HEK293 (cell line): ENCODE data around the gene ZNF618.
A peak's percentile ranks its signal among the peaks of the same experiment; 100 is the strongest.

Source experiments
- CTCF ChIA-PET: fragments of 350-600 bp; formaldehyde crosslinking; extraction: SDS; loops from one replicate; lab custom pipeline; 2021; ENCODE audit warnings: antibody characterized with exemption; lab: Yijun Ruan, JAX
- POLR2A ChIA-PET: fragments of 300-600 bp; formaldehyde crosslinking; extraction: SDS; loops from one replicate; lab custom pipeline; 2020; ENCODE audit warnings: antibody characterized with exemption, inconsistent platforms; lab: Yijun Ruan, JAX
- H3K27ac ChIP-seq: fragments of 200-500 bp; sonication (Bioruptor generic); 2 replicates; pipeline ENCODE4 v1.5.1; 2014; ENCODE audit warnings: low read depth, low read length, control low read depth, inconsistent platforms; ENCODE audit errors: extremely low read depth
- H3K36me3 ChIP-seq, 2 experiments: fragments of 200-500 bp in 1 of 2; sonication (Bioruptor generic) in 1 of 2; 1 replicate in 1 of 2; 2 replicates in 1 of 2; pipeline ENCODE4 v1.5.1; 2014 to 2017; ENCODE audit warnings: inconsistent platforms in 2 of 2, low read length in 2 of 2; ENCODE audit not compliant: control insufficient read depth in 2 of 2, insufficient read depth in 1 of 2
- H3K4me1 ChIP-seq: fragments of 200-500 bp; sonication (Bioruptor generic); 2 replicates; pipeline ENCODE4 v1.5.1; 2014; ENCODE audit warnings: mild to moderate bottlenecking, low read length, inconsistent platforms; ENCODE audit not compliant: control insufficient read depth, insufficient read depth
- H3K4me3 ChIP-seq: 2 replicates; pipeline ENCODE4 v1.5.1; 2011; ENCODE audit warnings: low read depth, mild to moderate bottlenecking, control low read depth, low read length, moderate library complexity
- H3K9me3 ChIP-seq: fragments of 200-500 bp; sonication (Bioruptor generic); 2 replicates; pipeline ENCODE4 v1.5.1; 2014; ENCODE audit warnings: low read depth, low read length, inconsistent platforms; ENCODE audit not compliant: control insufficient read depth, insufficient read depth
- ELK4 ChIP-seq: IDR thresholded peaks from 2 replicates; pipeline ENCODE4 v1.6.1; 2011; ENCODE audit warnings: mild to moderate bottlenecking, low read depth, low read length, borderline replicate concordance
- KLF9 ChIP-seq: fragments of 450-650 bp; formaldehyde crosslinking; IDR thresholded peaks from 2 replicates; pipeline ENCODE4 v1.5.1; 2016; ENCODE audit warnings: missing biosample characterization, missing genetic modification characterization, low read depth
- PATZ1 ChIP-seq: fragments of 450-650 bp; formaldehyde crosslinking; IDR thresholded peaks from 2 replicates; pipeline ENCODE4 v1.5.1; 2016; ENCODE audit warnings: missing biosample characterization, missing genetic modification characterization
- PRDM10 ChIP-seq: fragments of 450-650 bp; formaldehyde crosslinking; IDR thresholded peaks from 2 replicates; pipeline ENCODE4 v1.5.1; 2016; ENCODE audit warnings: missing biosample characterization, missing genetic modification characterization
- SP7 ChIP-seq: fragments of 450-650 bp; formaldehyde crosslinking; IDR thresholded peaks from 2 replicates; pipeline ENCODE4 v1.5.1; 2016; ENCODE audit warnings: missing biosample characterization, missing genetic modification characterization
- YY1 ChIP-seq: fragments of 450-650 bp; formaldehyde crosslinking; IDR thresholded peaks from 2 replicates; pipeline ENCODE4 v1.5.1; 2018; ENCODE audit warnings: missing biosample characterization, missing genetic modification characterization
- ZNF132 ChIP-seq: fragments of 450-650 bp; formaldehyde crosslinking; IDR thresholded peaks from 2 replicates; pipeline ENCODE4 v1.5.1; 2017; ENCODE audit warnings: missing biosample characterization, missing genetic modification characterization, borderline replicate concordance
- ZNF157 ChIP-seq: fragments of 450-650 bp; formaldehyde crosslinking; IDR thresholded peaks from 2 replicates; pipeline ENCODE4 v1.5.1; 2016; ENCODE audit warnings: missing biosample characterization, missing genetic modification characterization
- ZNF311 ChIP-seq: fragments of 450-650 bp; formaldehyde crosslinking; IDR thresholded peaks from 2 replicates; pipeline ENCODE4 v1.5.1; 2017; ENCODE audit warnings: missing biosample characterization, missing genetic modification characterization, borderline replicate concordance
- ZNF362 ChIP-seq: fragments of 450-650 bp; formaldehyde crosslinking; IDR thresholded peaks from 2 replicates; pipeline ENCODE4 v1.5.1; 2016; ENCODE audit warnings: missing biosample characterization, missing genetic modification characterization
- ZNF416 ChIP-seq: fragments of 450-650 bp; formaldehyde crosslinking; IDR thresholded peaks from 2 replicates; pipeline ENCODE4 v1.5.1; 2016; ENCODE audit warnings: missing biosample characterization, missing genetic modification characterization
- ZNF423 ChIP-seq: fragments of 450-650 bp; formaldehyde crosslinking; IDR thresholded peaks from 2 replicates; pipeline ENCODE4 v1.5.1; 2016; ENCODE audit warnings: missing biosample characterization, missing genetic modification characterization
- ZNF510 ChIP-seq: fragments of 450-650 bp; formaldehyde crosslinking; IDR thresholded peaks from 2 replicates; pipeline ENCODE4 v1.5.1; 2018; ENCODE audit warnings: mild to moderate bottlenecking, missing genetic modification characterization, missing biosample characterization; ENCODE audit not compliant: insufficient replicate concordance
- ZNF558 ChIP-seq: fragments of 450-650 bp; formaldehyde crosslinking; IDR thresholded peaks from 2 replicates; pipeline ENCODE4 v1.5.1; 2016; ENCODE audit warnings: missing biosample characterization, missing genetic modification characterization
- ZNF610 ChIP-seq: fragments of 450-650 bp; formaldehyde crosslinking; IDR thresholded peaks from 2 replicates; pipeline ENCODE4 v1.5.1; 2016; ENCODE audit warnings: missing biosample characterization, missing genetic modification characterization, borderline replicate concordance
- ZNF664 ChIP-seq: fragments of 450-650 bp; formaldehyde crosslinking; IDR thresholded peaks from 2 replicates; pipeline ENCODE4 v1.5.1; 2016; ENCODE audit warnings: missing biosample characterization, missing genetic modification characterization
- ZSCAN23 ChIP-seq: fragments of 450-650 bp; formaldehyde crosslinking; IDR thresholded peaks from 2 replicates; pipeline ENCODE4 v1.5.1; 2016; ENCODE audit warnings: missing biosample characterization, missing genetic modification characterization

The ZNF618 gene

GRCh38 chr9:113926211-113926610, 50.1 kb downstream of the ZNF618 start:
- TF ChIP-seq ELK4 (no peak), ZNF558 (tag by site-specific recombination) (peak; percentile 99), ZSCAN23 (no peak)
- CTCF ChIA-PET, result interaction anchor here (1.8 kb wide), 1 partner anchor 37 kb away, joined by 6 read pairs; no protein-coding TSS in a partner anchor
- no peak overlapping the region for H3K27ac ChIP-seq
- H3K4me1 ChIP-seq, result no peaks in the 10 kb centered on the region
- H3K4me3 ChIP-seq, result no peak overlapping the region
- POLR2A ChIA-PET, result no interaction called here
- no peaks in the 10 kb centered on the region for H3K9me3 ChIP-seq
- H3K36me3 ChIP-seq, result no peaks in the 10 kb centered on the region

- ChIA-PET CTCF (interaction anchor here (0.8 to 1.8 kb wide), 2 partner anchors 11 to 36 kb away, joined by 3 to 6 read pairs; no protein-coding TSS in a partner anchor), POLR2A (no interaction called here)
- no peak overlapping the region for H3K27ac ChIP-seq
- TF ChIP-seq SP7 (tag by site-specific recombination) (no peak), ZNF132 (tag by site-specific recombination) (no peak), KLF9 (tag by site-specific recombination) (no peak), YY1 (tag by site-specific recombination) (no peak), ZNF510 (no peak), ZNF311 (no peak), ZNF664 (tag by site-specific recombination) (no peak), ZNF416 (tag by site-specific recombination) (no peak), ZNF423 (tag by site-specific recombination) (no peak), ZNF362 (tag by site-specific recombination) (no peak), PRDM10 (tag by site-specific recombination) (no peak), PATZ1 (tag by site-specific recombination) (no peak), ZNF157 (no peak), ZNF610 (tag by site-specific recombination) (no peak)
- no peaks in the 10 kb centered on the region for H3K4me1 ChIP-seq
- no peak overlapping the region for H3K4me3 ChIP-seq
- H3K9me3 ChIP-seq, result no peaks in the 10 kb centered on the region
- no peaks in the 10 kb centered on the region for H3K36me3 ChIP-seq
Observed at GRCh38 chr9:113927277-113927676, 51.2 kb downstream of the ZNF618 start.
